Body of pancreas (tissue), 4 donors: ENCODE data around the gene RAC2.

Experiments used
- POLR2A ChIP-seq, 3 donors: fragments of 450-650 bp; IDR thresholded peaks; one replicate each; pipeline ENCODE4 v1.6.1; 2016; ENCODE audit warnings: antibody characterized with exemption in 3 of 3, mild to moderate bottlenecking in 2 of 3
- TF ChIP-seq, protein P1 (sequence below), 7 experiments: fragments of 450-650 bp in 4 of 7; fragments of 200-600 bp in 3 of 7; sonication (generic) in 3 of 7; IDR thresholded peaks; one replicate each; pipeline ENCODE4 v1.5.1; 2016 to 2019; ENCODE audit warnings: antibody characterized with exemption in 7 of 7

DNA sequence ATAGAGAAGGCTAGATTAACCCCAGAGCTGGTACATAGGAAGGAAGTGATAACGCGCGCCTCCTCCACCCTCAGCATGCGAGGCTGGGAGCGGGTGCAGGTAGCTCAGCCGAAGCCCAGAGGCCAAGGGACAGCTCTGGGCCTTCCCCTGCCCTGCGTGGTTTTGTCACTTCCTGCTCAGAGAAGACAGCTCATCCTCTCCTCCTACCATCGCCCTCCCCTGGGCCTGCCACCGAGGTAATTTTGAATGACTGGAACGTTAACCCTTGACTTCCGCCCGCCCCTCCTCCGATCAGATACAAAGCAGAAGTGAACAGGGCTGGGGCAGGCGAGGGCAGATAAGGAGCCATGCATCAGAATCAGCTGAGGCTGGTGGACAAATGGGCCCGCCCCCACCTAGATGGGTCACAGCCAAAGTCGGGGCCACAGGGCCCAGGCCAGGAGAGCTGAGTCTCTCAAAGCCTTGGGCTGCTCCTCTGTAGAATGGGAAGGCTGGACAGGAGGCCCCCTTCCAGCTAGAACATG lies 1.6 kb downstream of the RAC2 start:
- TF ChIP-seq, protein P1, sequence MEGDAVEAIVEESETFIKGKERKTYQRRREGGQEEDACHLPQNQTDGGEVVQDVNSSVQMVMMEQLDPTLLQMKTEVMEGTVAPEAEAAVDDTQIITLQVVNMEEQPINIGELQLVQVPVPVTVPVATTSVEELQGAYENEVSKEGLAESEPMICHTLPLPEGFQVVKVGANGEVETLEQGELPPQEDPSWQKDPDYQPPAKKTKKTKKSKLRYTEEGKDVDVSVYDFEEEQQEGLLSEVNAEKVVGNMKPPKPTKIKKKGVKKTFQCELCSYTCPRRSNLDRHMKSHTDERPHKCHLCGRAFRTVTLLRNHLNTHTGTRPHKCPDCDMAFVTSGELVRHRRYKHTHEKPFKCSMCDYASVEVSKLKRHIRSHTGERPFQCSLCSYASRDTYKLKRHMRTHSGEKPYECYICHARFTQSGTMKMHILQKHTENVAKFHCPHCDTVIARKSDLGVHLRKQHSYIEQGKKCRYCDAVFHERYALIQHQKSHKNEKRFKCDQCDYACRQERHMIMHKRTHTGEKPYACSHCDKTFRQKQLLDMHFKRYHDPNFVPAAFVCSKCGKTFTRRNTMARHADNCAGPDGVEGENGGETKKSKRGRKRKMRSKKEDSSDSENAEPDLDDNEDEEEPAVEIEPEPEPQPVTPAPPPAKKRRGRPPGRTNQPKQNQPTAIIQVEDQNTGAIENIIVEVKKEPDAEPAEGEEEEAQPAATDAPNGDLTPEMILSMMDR (IDR thresholded peaks at IDR 0.05) = no peak
- TF ChIP-seq POLR2A (IDR thresholded peaks at IDR 0.05) = no peak
